IMR-90 (cell line): ENCODE results near the gene DOK4. TPM values are rescaled to one million over a fixed set of nuclear protein-coding genes. Genes with fewer than 3 reads are reported as not detected.

Source experiments
- ATAC-seq: fragments of 200-7000 bp; cut with Tn5 transposase; 2 replicates; pipeline ENCODE4 v1.9.1; 2020; ENCODE audit warnings: low read depth, mild to moderate bottlenecking, moderate library complexity
- BruUV-seq: library from RNA; stranded (reverse); fragments of 400-500 nt; replicated peaks from 2 replicates; lab custom pipeline; 2021; lab: Mats Ljungman, UMichigan
- CTCF ChIA-PET: fragments of 300-600 bp; formaldehyde crosslinking; extraction: SDS; loops from one replicate; lab custom pipeline; 2021; ENCODE audit warnings: antibody characterized with exemption; lab: Yijun Ruan, JAX
- POLR2A ChIA-PET: fragments of 300-600 bp; sonication (Branson Sonifier 250); formaldehyde crosslinking; loops from one replicate; lab custom pipeline; 2022; ENCODE audit warnings: antibody characterized with exemption; ENCODE audit not compliant: unreplicated experiment; lab: Charles Lee
- DNase-seq: peaks from one replicate; pipeline ENCODE4 v3.0.0; 2013
- H2AFZ ChIP-seq: replicated peaks from 2 replicates; pipeline ENCODE3; 2013; ENCODE audit warnings: low read length, mild to moderate bottlenecking; ENCODE audit not compliant: poor library complexity
- H2AK5ac ChIP-seq: 2 replicates; pipeline ENCODE4 v1.6.1; 2013; ENCODE audit warnings: low read depth, low read length, inconsistent platforms
- H2AK9ac ChIP-seq: replicated peaks from 2 replicates; pipeline ENCODE3; 2013; ENCODE audit warnings: mild to moderate bottlenecking, low read depth, low read length, moderate library complexity; ENCODE audit not compliant: poor library complexity
- H2BK120ac ChIP-seq: 2 replicates; pipeline ENCODE4 v1.6.1; 2013; ENCODE audit warnings: low read depth, low read length, inconsistent platforms
- H2BK15ac ChIP-seq: 3 replicates; pipeline ENCODE4 v1.6.1; 2013; ENCODE audit warnings: low read depth, low read length, inconsistent platforms
- H2BK20ac ChIP-seq: 2 replicates; pipeline ENCODE4 v1.6.1; 2013; ENCODE audit warnings: low read depth, mild to moderate bottlenecking, inconsistent platforms, low read length, moderate library complexity
- H2BK5ac ChIP-seq: 2 replicates; pipeline ENCODE4 v1.6.1; 2013; ENCODE audit warnings: mild to moderate bottlenecking, low read depth, low read length, inconsistent platforms; ENCODE audit not compliant: poor library complexity, severe bottlenecking
- H3K14ac ChIP-seq: replicated peaks from 2 replicates; pipeline ENCODE4 v1.6.1; 2013; ENCODE audit warnings: low read depth, low read length, inconsistent platforms
- H3K18ac ChIP-seq: 2 replicates; pipeline ENCODE4 v1.6.1; 2013; ENCODE audit warnings: low read depth, low read length, control low read depth
- H3K23ac ChIP-seq: 2 replicates; pipeline ENCODE4 v1.6.1; 2013; ENCODE audit warnings: low read depth, low read length, inconsistent platforms
- H3K27ac ChIP-seq: 2 replicates; pipeline ENCODE4 v1.5.1; 2013; ENCODE audit warnings: mild to moderate bottlenecking, control low read depth, low read length; ENCODE audit not compliant: insufficient read depth
- H3K27me3 ChIP-seq: 2 replicates; pipeline ENCODE4 v1.6.1; 2013; ENCODE audit warnings: low read length; ENCODE audit not compliant: control insufficient read depth, insufficient read depth
- H3K36me3 ChIP-seq: 2 replicates; pipeline ENCODE4 v1.6.1; 2013; ENCODE audit warnings: low read length, mixed read lengths; ENCODE audit not compliant: control insufficient read depth, insufficient read depth
- H3K4ac ChIP-seq: 2 replicates; pipeline ENCODE4 v1.6.1; 2013; ENCODE audit warnings: low read depth, low read length, inconsistent platforms
- H3K4me1 ChIP-seq: 2 replicates; pipeline ENCODE4 v1.6.1; 2013; ENCODE audit warnings: low read length, mixed read lengths; ENCODE audit not compliant: control insufficient read depth, insufficient read depth
- H3K4me2 ChIP-seq: 2 replicates; pipeline ENCODE4 v1.6.1; 2013; ENCODE audit warnings: low read depth, mild to moderate bottlenecking, control low read depth, low read length, moderate library complexity
- H3K4me3 ChIP-seq: 2 replicates; pipeline ENCODE4 v1.5.1; 2013; ENCODE audit warnings: low read depth, mild to moderate bottlenecking, control low read depth, low read length, moderate library complexity; ENCODE audit not compliant: insufficient read depth
- H3K56ac ChIP-seq: 2 replicates; pipeline ENCODE4 v1.6.1; 2013; ENCODE audit warnings: low read length, inconsistent platforms; ENCODE audit not compliant: insufficient read depth; ENCODE audit errors: extremely low read depth
- H3K79me1 ChIP-seq, 2 experiments: 2 replicates each; pipeline ENCODE4 v1.6.1; 2013; ENCODE audit warnings: low read length in 2 of 2, inconsistent platforms in 1 of 2, low read depth in 1 of 2
- H3K9ac ChIP-seq: 2 replicates; pipeline ENCODE4 v1.6.1; 2013; ENCODE audit warnings: low read depth, low read length, control low read depth
- H3K9me1 ChIP-seq: 2 replicates; pipeline ENCODE4 v1.6.1; 2013; ENCODE audit warnings: low read length, inconsistent platforms; ENCODE audit not compliant: insufficient read depth
- H3K9me3 ChIP-seq: 2 replicates; pipeline ENCODE4 v1.6.1; 2013; ENCODE audit warnings: low read length; ENCODE audit not compliant: control insufficient read depth, insufficient read depth
- H4K20me1 ChIP-seq: 2 replicates; pipeline ENCODE4 v1.6.1; 2013; ENCODE audit warnings: low read length, inconsistent platforms; ENCODE audit not compliant: insufficient read depth
- H4K5ac ChIP-seq: 2 replicates; pipeline ENCODE4 v1.6.1; 2013; ENCODE audit warnings: mild to moderate bottlenecking, low read depth, low read length, control low read depth
- H4K8ac ChIP-seq, 2 experiments: 2 replicates each; pipeline ENCODE4 v1.6.1; 2013; ENCODE audit warnings: low read depth in 2 of 2, low read length in 2 of 2, control low read depth in 1 of 2, inconsistent platforms in 1 of 2
- H4K91ac ChIP-seq: 2 replicates; pipeline ENCODE4 v1.6.1; 2013; ENCODE audit warnings: low read depth, low read length, inconsistent platforms; ENCODE audit not compliant: insufficient read depth
- CEBPB ChIP-seq: IDR thresholded peaks from 2 replicates; pipeline ENCODE4 v1.6.1; 2012; ENCODE audit warnings: low read depth, low read length, improper control_type of control experiment
- ELK1 ChIP-seq: fragments of 150-350 bp; IDR thresholded peaks from 2 replicates; pipeline ENCODE4 v1.6.1; 2016; ENCODE audit warnings: low read depth, mild to moderate bottlenecking, low read length, moderate library complexity, borderline replicate concordance
- NFE2L2 ChIP-seq: fragments of 150-350 bp; IDR thresholded peaks from 2 replicates; pipeline ENCODE4 v1.6.1; 2016; ENCODE audit warnings: low read depth, mild to moderate bottlenecking, low read length
- POLR2A ChIP-seq: IDR thresholded peaks from 2 replicates; pipeline ENCODE4 v1.6.1; 2012; ENCODE audit warnings: mild to moderate bottlenecking, low read depth, low read length
- RAD21 ChIP-seq: IDR thresholded peaks from 2 replicates; pipeline ENCODE4 v1.6.1; 2012; ENCODE audit warnings: low read length, improper control_type of control experiment
- WGBS, 2 experiments: methylation state at CpG; one replicate each; pipeline versions ENCODE4 v1.1.5 to v1.1.7; 2013; ENCODE audit warnings: missing lambda C conversion rate in 2 of 2; ENCODE audit not compliant: insufficient read length in 1 of 2; ENCODE audit errors: extremely low coverage in 2 of 2; 5-methylcytosine and 5-hydroxymethylcytosine counted together
- dilution Hi-C: fragments of 300-500 bp; cut with HindIII; formaldehyde crosslinking; loops from one replicate; pipeline ENCODE4 v1.14.3; 2018; ENCODE audit warnings: low sequenced_read_pairs; ENCODE audit not compliant: unreplicated experiment
- in situ Hi-C: fragments of 300-500 bp; cut with MboI; formaldehyde crosslinking; loops from 3 replicates; pipeline ENCODE4 v1.14.3; 2019; ENCODE audit warnings: low sequenced_read_pairs, inconsistent platforms, mixed read lengths
- intact Hi-C: fragments of 100-400 bp; cut with micrococcal nuclease; formaldehyde crosslinking; loops from 2 replicates; pipeline ENCODE4 v1.10.0; 2022
- polyA plus RNA-seq, 3 experiments: library from polyadenylated mRNA; depleted of rRNA; stranded (reverse); fragments of >200 nt; gene quantifications; 2 replicates each; pipeline ENCODE4 v1.2.3, GENCODE V29; 2012; ENCODE audit warnings: low replicate concordance in 1 of 3
- total RNA-seq: library from RNA; depleted of rRNA; stranded (reverse); fragments of >200 nt; gene quantifications from 2 replicates; pipeline ENCODE4 v1.2.3, GENCODE V29; 2012

Gene DOK4
- total and polyA plus RNA-seq, 2 of the 4 experiments (the other 2 are of a cell fraction) = 22.0 to 25.9 TPM

- H3K4me3 ChIP-seq = no peak overlapping the region
- H2AK9ac ChIP-seq = no peak overlapping the region
- no peaks in the 10 kb centered on the region for H3K27me3 ChIP-seq
- ATAC-seq = no peak
- H2BK5ac ChIP-seq = no peak overlapping the region
- no peak overlapping the region for H3K4me2 ChIP-seq
- H3K27ac ChIP-seq = no peak overlapping the region
- H2AFZ ChIP-seq = no peak overlapping the region
- H3K9me3 ChIP-seq = no peaks in the 10 kb centered on the region
- no peak for DNase-seq
- H3K4me1 ChIP-seq = no peaks in the 10 kb centered on the region; the same call in 1 of the 2 replicates
- dilution Hi-C loops = no loop called here
- H4K20me1 ChIP-seq = no peaks in the 10 kb centered on the region
- no peak overlapping the region for H3K23ac ChIP-seq
- no peaks in the 10 kb centered on the region for H3K79me1 ChIP-seq
- no peak overlapping the region for H2AK5ac ChIP-seq
- no peak overlapping the region for H3K4ac ChIP-seq
- no peak overlapping the region for H2BK120ac ChIP-seq
- intact Hi-C loops = loop anchor here (2.0 kb wide), 1 partner anchor 100 kb away; no protein-coding TSS in a partner anchor
- WGBS, 2 experiments = 95% methylated on average over 13 of the region's 13 CpGs; no CpG with 5 or more reads in 1 of the 2 experiments
- no TSS peak for BruUV-seq
- H3K9ac ChIP-seq = no peak overlapping the region
- H3K18ac ChIP-seq = no peak overlapping the region
- no peak overlapping the region for H4K8ac ChIP-seq
- H2BK15ac ChIP-seq = no peak overlapping the region
- H3K14ac ChIP-seq = no peak overlapping the region
- in situ Hi-C loops = no loop called here
- H3K36me3 ChIP-seq = peaks cover 20% of the 10 kb centered on the region
- ChIA-PET POLR2A (no interaction called here), CTCF (no interaction called here)
- TF ChIP-seq POLR2A (no peak), ELK1 (no peak), RAD21 (no peak), NFE2L2 (no peak), CEBPB (no peak)
- H4K91ac ChIP-seq = no peak overlapping the region
- no peak overlapping the region for H2BK20ac ChIP-seq
- no peak overlapping the region for H3K56ac ChIP-seq
- no peak overlapping the region for H4K5ac ChIP-seq
- peaks cover 6% of the 10 kb centered on the region; the same call in 1 of the 2 replicates for H3K9me1 ChIP-seq
These were observed 32.2 kb upstream of the DOK4 start for GRCh38 chr16:57518520-57518919.
